Activated T-cell treated with anti-CD3 and anti-CD28 coated beads, Interleukin-2, amount 50 U/mL, for 4 hours (primary cell): ENCODE results near the gene RUFY2. TPM values are rescaled to one million over a fixed set of nuclear protein-coding genes. Genes with fewer than 3 reads are reported as not detected.

Source experiments
- ATAC-seq, 2 donors: fragments of 200-7000 bp; cut with Tn5 transposase; one replicate each; pipeline ENCODE4 v1.10.0; 2021
- DNase-seq: peaks from one replicate; pipeline ENCODE4 v3.0.0-alpha.2; 2020
- H3K27me3 Mint-ChIP-seq: one replicate; pipeline ENCODE4 v1.8.0; 2021; ENCODE audit warnings: low read depth, mixed read lengths
- H3K36me3 Mint-ChIP-seq: one replicate; pipeline ENCODE4 v1.8.0; 2022; ENCODE audit warnings: mixed read lengths; ENCODE audit not compliant: insufficient read depth
- H3K4me1 Mint-ChIP-seq: one replicate; pipeline ENCODE4 v1.8.0; 2021; ENCODE audit warnings: low read depth, mixed read lengths
- H3K4me3 Mint-ChIP-seq: one replicate; pipeline ENCODE4 v1.8.0; 2021; ENCODE audit warnings: mild to moderate bottlenecking, moderate library complexity, mixed read lengths
- H3K9me3 Mint-ChIP-seq: one replicate; pipeline ENCODE4 v1.8.0; 2021; ENCODE audit warnings: mixed read lengths
- total RNA-seq, 3 donors: library from RNA; stranded (reverse); gene quantifications; one replicate each; pipeline ENCODE4 v1.2.1, GENCODE V29; 2021

Gene RUFY2
- total RNA-seq, 3 donors from 2014 or later = 4.4 to 7.1 (median 6.9) TPM

GRCh38 chr10:68402276-68402675 lies 4.8 kb downstream of the RUFY2 start:
- Mint-ChIP-seq H3K4me3 (no peak overlapping the region), H3K36me3 (peaks cover 7% of the 10 kb centered on the region), H3K27me3 (no peaks in the 10 kb centered on the region), H3K4me1 (peaks cover 15% of the 10 kb centered on the region), H3K9me3 (no peaks in the 10 kb centered on the region)
- ATAC-seq (no peak), DNase-seq (no peak)

- peaks cover 15% of the 10 kb centered on the region for H3K36me3 Mint-ChIP-seq
- H3K9me3 Mint-ChIP-seq = no peaks in the 10 kb centered on the region
- H3K4me3 Mint-ChIP-seq = no peak overlapping the region
- DNase-seq (no peak), ATAC-seq (no peak)
- no peaks in the 10 kb centered on the region for H3K27me3 Mint-ChIP-seq
- no peaks in the 10 kb centered on the region for H3K4me1 Mint-ChIP-seq
Measured at GRCh38 chr10:68397005-68397404, 10.1 kb downstream of the RUFY2 start.

- Mint-ChIP-seq H3K27me3 (no peaks in the 10 kb centered on the region), H3K4me3 (no peak overlapping the region), H3K4me1 (no peaks in the 10 kb centered on the region), H3K36me3 (peaks cover 18% of the 10 kb centered on the region), H3K9me3 (no peaks in the 10 kb centered on the region)
- ATAC-seq (no peak), DNase-seq (no peak)
Measured at GRCh38 chr10:68385740-68386139, 21.3 kb downstream of the RUFY2 start.

GRCh38 chr10:68371604-68372003 lies 35.5 kb downstream of the RUFY2 start:
- peaks cover 26% of the 10 kb centered on the region for H3K36me3 Mint-ChIP-seq
- H3K9me3 Mint-ChIP-seq = peaks cover 9% of the 10 kb centered on the region
- H3K4me1 Mint-ChIP-seq = no peaks in the 10 kb centered on the region
- DNase-seq (no peak), ATAC-seq (no peak)
- H3K4me3 Mint-ChIP-seq = no peak overlapping the region
- no peaks in the 10 kb centered on the region for H3K27me3 Mint-ChIP-seq

GRCh38 chr10:68367121-68367520 lies 40.0 kb downstream of the RUFY2 start:
- peaks cover 15% of the 10 kb centered on the region for H3K36me3 Mint-ChIP-seq
- H3K4me1 Mint-ChIP-seq = no peaks in the 10 kb centered on the region
- H3K27me3 Mint-ChIP-seq = no peaks in the 10 kb centered on the region
- DNase-seq = no peak
- H3K9me3 Mint-ChIP-seq = peaks cover 9% of the 10 kb centered on the region
- no peak for ATAC-seq
- H3K4me3 Mint-ChIP-seq = no peak overlapping the region

GRCh38 chr10:68366600-68366999 lies 40.5 kb downstream of the RUFY2 start:
- ATAC-seq (no peak), DNase-seq (no peak)
- Mint-ChIP-seq H3K36me3 (peaks cover 16% of the 10 kb centered on the region), H3K4me3 (no peak overlapping the region), H3K9me3 (peaks cover 7% of the 10 kb centered on the region), H3K4me1 (no peaks in the 10 kb centered on the region), H3K27me3 (no peaks in the 10 kb centered on the region)

GRCh38 chr10:68365611-68366010 lies 41.5 kb downstream of the RUFY2 start:
- H3K4me1 Mint-ChIP-seq = no peaks in the 10 kb centered on the region
- ATAC-seq = no peak
- no peaks in the 10 kb centered on the region for H3K27me3 Mint-ChIP-seq
- H3K36me3 Mint-ChIP-seq = peaks cover 10% of the 10 kb centered on the region
- H3K9me3 Mint-ChIP-seq = peaks cover 3% of the 10 kb centered on the region
- no peak overlapping the region for H3K4me3 Mint-ChIP-seq
- no peak for DNase-seq

GRCh38 chr10:68364101-68364886 lies 42.8 kb downstream of the RUFY2 start:
- no peak for ATAC-seq
- Mint-ChIP-seq H3K27me3 (no peaks in the 10 kb centered on the region), H3K36me3 (peaks cover 7% of the 10 kb centered on the region)

GRCh38 chr10:68362590-68362989 lies 44.5 kb downstream of the RUFY2 start:
- H3K4me3 Mint-ChIP-seq = no peak overlapping the region
- ATAC-seq (no peak), DNase-seq (no peak)
- H3K9me3 Mint-ChIP-seq = no peaks in the 10 kb centered on the region
- H3K27me3 Mint-ChIP-seq = no peaks in the 10 kb centered on the region
- no peaks in the 10 kb centered on the region for H3K4me1 Mint-ChIP-seq
- peaks cover 7% of the 10 kb centered on the region for H3K36me3 Mint-ChIP-seq

More at GRCh38 chr10:68364101-68364886, 42.8 kb downstream of the RUFY2 start:
- no peak for DNase-seq
- Mint-ChIP-seq H3K4me1 (no peaks in the 10 kb centered on the region), H3K9me3 (no peaks in the 10 kb centered on the region), H3K4me3 (no peak overlapping the region)

GRCh38 chr10:68359189-68359588 lies 47.9 kb downstream of the RUFY2 start:
- Mint-ChIP-seq H3K4me1 (no peaks in the 10 kb centered on the region), H3K4me3 (no peak overlapping the region), H3K36me3 (peaks cover 8% of the 10 kb centered on the region), H3K27me3 (no peaks in the 10 kb centered on the region), H3K9me3 (no peaks in the 10 kb centered on the region)
- DNase-seq = no peak
- ATAC-seq = no peak

GRCh38 chr10:68353537-68353936 lies 53.5 kb downstream of the RUFY2 start:
- Mint-ChIP-seq H3K9me3 (no peaks in the 10 kb centered on the region), H3K4me1 (peaks cover 2% of the 10 kb centered on the region), H3K27me3 (no peaks in the 10 kb centered on the region), H3K36me3 (peaks cover 8% of the 10 kb centered on the region), H3K4me3 (no peak overlapping the region)
- ATAC-seq = no peak
- DNase-seq = no peak

- Mint-ChIP-seq H3K4me1 (peaks cover 8% of the 10 kb centered on the region), H3K27me3 (no peaks in the 10 kb centered on the region), H3K36me3 (peaks cover 18% of the 10 kb centered on the region), H3K4me3 (no peak overlapping the region), H3K9me3 (no peaks in the 10 kb centered on the region)
- ATAC-seq (peak; percentile 65 to 78), DNase-seq (peak; percentile 24)
Measured at GRCh38 chr10:68348265-68348741, 58.8 kb downstream of the RUFY2 start.

- peaks cover 24% of the 10 kb centered on the region for H3K36me3 Mint-ChIP-seq
- H3K9me3 Mint-ChIP-seq = no peaks in the 10 kb centered on the region
- DNase-seq = no peak
- no peaks in the 10 kb centered on the region for H3K27me3 Mint-ChIP-seq
- no peak overlapping the region for H3K4me3 Mint-ChIP-seq
- H3K4me1 Mint-ChIP-seq = peaks cover 10% of the 10 kb centered on the region
- no peak for ATAC-seq
Measured at GRCh38 chr10:68346774-68347173, 60.3 kb downstream of the RUFY2 start.

GRCh38 chr10:68345621-68346020 lies 61.5 kb downstream of the RUFY2 start:
- Mint-ChIP-seq H3K36me3 (peaks cover 32% of the 10 kb centered on the region), H3K4me3 (no peak overlapping the region), H3K27me3 (no peaks in the 10 kb centered on the region), H3K9me3 (no peaks in the 10 kb centered on the region), H3K4me1 (peaks cover 14% of the 10 kb centered on the region)
- DNase-seq = no peak
- ATAC-seq = no peak

- DNase-seq = no peak
- Mint-ChIP-seq H3K4me1 (peaks cover 19% of the 10 kb centered on the region), H3K36me3 (peaks cover 47% of the 10 kb centered on the region), H3K27me3 (no peaks in the 10 kb centered on the region), H3K9me3 (no peaks in the 10 kb centered on the region), H3K4me3 (no peak overlapping the region)
- ATAC-seq = no peak
Measured at GRCh38 chr10:68342909-68343516, 64.1 kb downstream of the RUFY2 start.
